Prostate gland (tissue), 2 donors: ENCODE measurements around the gene UFD1.

Experiments
- CTCF ChIP-seq, 4 experiments: fragments of 200-600 bp in 2 of 4; fragments of 450-650 bp in 2 of 4; sonication (generic) in 2 of 4; IDR thresholded peaks; 1 replicate in 3 of 4; 2 replicates in 1 of 4; pipeline ENCODE4 v1.5.1; 2016 to 2019; ENCODE audit warnings: antibody characterized with exemption in 4 of 4, mild to moderate bottlenecking in 2 of 4, moderate library complexity in 2 of 4
- POLR2A ChIP-seq: fragments of 450-650 bp; IDR thresholded peaks from one replicate; pipeline ENCODE4 v1.6.1; 2016; ENCODE audit warnings: antibody characterized with exemption, mild to moderate bottlenecking

DNA sequence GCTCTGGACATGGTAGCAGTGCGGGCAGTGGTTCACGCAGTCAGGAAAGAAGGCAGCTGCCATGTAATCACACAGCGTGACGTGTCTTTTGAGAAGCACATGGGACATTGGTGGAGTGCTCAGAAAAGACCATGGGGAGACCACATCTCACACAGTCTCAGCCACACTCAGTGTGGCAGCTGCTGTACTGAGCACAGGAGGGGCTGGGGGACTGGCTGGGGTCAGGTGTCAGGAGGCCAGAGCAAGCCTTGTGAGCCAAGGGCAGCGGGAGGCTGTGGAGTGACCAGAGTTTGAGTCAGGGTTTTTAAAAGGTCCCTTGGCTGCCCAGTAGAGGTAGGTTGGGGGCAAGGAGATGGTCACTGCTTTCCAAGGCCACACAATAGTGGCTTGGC, 26.7 kb upstream of the UFD1 start:
- no peak for TF ChIP-seq POLR2A
- TF ChIP-seq CTCF (IDR thresholded peaks at IDR 0.05): no peak
